GM19397 (cell line): Measurements from ENCODE around the gene CDC42.
"Not testable (repeated sequence)": the region's sequence is repeated elsewhere in the genome, so short reads cannot be mapped to it uniquely, and the experiment has no call there.

Experiments
- ATAC-seq: cut with Tn5 transposase; IDR thresholded peaks from one replicate; pipeline ENCODE4 v1.9.1; 2021; ENCODE audit warnings: mild to moderate bottlenecking, moderate library complexity; ENCODE audit not compliant: unreplicated experiment

CDC42 gene

DNA sequence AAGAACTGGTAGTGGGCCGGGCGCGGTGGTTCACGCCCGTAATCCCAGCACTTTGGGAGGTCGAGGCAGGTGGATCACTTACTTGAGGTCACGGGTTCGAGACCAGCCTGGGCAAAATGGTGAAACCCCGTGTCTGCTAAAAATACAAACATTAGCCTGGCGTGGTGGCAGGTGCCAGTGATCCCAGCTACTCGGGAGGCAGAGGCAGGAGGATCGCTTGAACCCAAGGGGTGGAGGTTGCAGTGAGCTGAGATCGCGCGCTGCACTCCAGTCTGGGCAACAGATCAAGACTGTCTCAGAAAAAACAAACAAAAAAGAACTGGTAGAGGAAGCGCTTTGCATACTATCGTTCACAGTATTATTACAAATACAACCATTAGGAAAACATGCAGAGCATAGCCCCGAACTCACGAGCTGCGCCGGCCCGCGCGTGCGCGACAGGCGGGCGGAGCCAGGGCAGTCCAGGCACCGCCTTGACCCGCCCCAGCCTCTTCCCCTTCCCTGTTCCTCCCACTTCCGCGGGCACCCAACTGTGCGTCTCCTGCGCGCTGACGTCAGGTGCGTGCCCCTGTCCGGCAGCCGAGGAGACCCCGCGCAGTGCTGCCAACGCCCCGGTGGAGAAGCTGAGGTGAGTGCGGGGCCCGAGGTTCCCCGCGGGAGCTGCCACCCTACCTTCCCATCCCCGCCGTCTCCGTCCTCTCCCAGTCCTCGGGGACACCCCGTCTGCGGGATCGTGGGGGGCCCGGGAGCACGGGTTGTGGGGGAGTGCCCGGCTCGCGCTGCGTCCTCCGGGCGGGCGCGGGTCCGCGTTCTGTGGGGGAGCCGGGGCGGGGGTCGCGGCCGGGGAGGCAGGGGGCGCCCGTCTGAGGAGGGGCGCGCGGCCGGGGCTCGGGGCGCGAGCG lies at the start of gene CDC42:
CDC42 (plus strand) TSS at position 595 of the 902 bp plus-strand sequence. CDS start 25,770 bp downstream, outside the sequence.
- ATAC-seq: peak; percentile 89

DNA sequence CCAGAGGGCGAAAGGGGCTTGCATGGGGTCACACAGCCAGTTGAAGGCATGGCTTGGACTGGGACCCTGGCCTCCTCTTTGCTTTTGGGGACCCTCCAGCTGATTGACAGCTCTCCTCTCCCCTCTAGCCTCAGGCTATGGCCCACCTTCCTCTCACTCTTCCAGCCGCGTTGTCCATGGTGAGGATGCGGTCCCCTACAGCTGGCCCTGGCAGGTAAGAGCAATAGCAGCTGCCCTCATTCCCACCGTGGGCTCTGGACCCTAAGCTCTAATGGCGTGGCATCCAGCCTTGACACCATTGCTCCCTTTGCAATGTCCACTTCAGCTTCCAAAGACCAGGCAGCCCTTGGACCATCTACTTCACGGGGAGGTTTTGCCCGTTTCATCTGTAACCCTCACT lies 49.6 kb upstream of the CDC42 start:
- not testable (repeated sequence) for ATAC-seq

DNA sequence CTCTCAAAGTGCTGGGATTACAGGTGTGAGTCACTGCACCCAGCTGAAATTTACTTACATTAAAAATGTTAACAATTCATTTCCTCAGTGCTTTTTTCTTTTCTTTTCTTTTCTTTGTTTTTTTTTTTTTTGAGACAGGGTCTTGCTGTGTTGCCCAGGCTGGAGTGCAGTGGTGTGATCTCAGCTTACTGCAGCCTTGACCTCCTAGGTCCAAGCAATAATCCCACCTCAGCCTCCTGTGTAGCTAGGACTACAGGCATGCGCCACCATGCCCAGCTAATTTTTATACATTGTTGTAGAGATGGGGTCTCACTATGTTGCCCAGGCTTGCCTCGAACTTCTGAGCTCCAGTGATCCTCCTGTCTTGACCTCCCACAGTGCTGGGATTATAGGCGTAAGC lies 48.5 kb upstream of the CDC42 start:
- ATAC-seq: not testable (repeated sequence)

DNA sequence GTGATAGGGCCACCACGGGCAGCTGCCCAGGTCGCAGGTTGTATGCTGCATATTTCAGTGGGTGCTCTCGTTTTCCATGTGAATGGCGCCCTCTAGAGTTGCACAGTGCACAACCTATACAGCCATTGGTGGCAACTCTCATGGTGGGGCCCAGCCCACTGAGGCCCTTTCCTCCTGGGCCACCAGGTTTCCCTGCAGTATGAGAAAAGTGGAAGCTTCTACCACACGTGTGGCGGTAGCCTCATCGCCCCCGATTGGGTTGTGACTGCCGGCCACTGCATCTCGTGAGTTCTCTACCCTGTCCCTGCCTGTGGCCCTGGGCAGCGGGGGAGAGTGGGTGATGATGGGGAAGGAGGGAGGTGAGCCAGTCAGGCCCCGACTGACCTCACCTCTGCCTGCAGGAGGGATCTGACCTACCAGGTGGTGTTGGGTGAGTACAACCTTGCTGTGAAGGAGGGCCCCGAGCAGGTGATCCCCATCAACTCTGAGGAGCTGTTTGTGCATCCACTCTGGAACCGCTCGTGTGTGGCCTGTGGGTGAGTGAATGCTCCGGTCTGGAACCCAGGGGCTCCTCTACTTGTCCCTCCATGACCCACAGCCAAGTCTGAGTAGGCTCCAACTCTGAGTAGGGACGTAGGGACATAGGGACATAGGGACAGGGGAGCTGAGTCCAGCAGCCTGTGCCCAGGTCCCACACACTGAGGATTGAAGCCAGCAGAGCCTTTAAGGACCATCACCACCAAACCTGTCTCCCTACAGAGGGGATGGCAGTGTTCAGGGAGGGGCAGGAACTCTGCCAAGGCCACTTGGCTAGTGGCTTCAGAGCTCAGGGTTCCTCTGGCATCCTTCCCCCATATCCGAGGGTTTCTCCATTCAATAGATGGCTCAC lies 47.0 kb upstream of the CDC42 start:
- ATAC-seq: not testable (repeated sequence)

DNA sequence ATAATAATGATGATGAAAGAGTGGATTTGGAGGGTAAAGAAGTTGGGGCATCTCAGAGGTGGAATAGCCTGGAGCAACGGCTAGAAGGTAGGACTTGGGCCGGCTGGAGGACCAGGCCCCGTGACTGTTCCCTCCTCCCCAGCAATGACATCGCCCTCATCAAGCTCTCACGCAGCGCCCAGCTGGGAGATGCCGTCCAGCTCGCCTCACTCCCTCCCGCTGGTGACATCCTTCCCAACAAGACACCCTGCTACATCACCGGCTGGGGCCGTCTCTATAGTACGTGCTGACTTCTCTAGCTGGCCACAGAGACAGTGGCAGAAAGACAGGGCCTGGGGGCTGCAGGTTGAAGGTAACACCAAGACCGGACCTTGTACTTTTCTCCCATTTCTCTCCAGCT lies 45.8 kb upstream of the CDC42 start:
- not testable (repeated sequence) for ATAC-seq

DNA sequence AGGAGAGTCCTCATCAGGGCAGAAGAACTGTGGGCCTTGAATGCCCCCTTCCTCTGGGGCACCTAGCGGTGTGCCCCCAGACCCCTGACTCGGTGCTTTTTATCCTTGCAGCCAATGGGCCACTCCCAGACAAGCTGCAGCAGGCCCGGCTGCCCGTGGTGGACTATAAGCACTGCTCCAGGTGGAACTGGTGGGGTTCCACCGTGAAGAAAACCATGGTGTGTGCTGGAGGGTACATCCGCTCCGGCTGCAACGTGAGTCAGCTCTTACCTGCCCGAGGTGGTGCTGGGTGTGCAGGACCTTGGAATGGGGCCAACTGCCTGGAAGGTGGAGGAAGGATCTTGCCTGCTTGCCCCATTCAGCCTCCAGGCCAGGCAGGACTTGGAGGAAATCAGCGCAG lies 45.2 kb upstream of the CDC42 start:
- ATAC-seq: not testable (repeated sequence)

DNA sequence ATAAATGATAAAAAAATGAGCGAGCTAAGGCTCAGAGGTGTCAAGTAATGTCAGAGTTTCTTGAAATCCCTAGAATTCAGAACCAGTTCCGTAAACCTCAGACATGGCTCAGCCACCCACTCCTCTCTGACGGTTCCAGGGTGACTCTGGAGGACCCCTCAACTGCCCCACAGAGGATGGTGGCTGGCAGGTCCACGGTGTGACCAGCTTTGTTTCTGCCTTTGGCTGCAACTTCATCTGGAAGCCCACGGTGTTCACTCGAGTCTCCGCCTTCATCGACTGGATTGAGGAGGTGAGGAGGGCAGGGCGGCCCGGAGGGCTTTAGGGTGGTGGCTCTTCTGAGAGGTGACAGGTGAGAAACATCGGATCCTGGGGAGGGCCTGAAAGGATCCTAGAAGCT lies 42.9 kb upstream of the CDC42 start:
- not testable (repeated sequence) for ATAC-seq

DNA sequence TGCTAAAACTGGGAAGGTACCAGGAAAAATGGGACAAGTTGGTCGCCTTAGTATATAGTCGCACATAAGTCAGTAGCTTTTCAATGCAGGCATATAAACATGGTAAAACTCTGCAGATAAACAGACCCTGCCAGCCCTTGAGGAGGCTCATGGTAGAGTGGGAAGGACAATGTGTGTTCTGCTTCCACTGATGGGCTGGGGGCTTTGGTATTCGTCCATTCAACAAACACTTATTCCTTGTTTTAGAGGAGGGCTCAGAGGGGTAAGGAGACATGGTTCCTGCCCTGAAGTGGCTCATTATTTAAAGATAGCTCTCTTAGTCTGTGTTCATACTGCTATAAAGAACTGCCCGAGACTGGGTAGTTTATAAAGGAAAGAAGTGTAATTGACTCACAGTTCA lies 39.8 kb upstream of the CDC42 start:
- not testable (repeated sequence) for ATAC-seq

DNA sequence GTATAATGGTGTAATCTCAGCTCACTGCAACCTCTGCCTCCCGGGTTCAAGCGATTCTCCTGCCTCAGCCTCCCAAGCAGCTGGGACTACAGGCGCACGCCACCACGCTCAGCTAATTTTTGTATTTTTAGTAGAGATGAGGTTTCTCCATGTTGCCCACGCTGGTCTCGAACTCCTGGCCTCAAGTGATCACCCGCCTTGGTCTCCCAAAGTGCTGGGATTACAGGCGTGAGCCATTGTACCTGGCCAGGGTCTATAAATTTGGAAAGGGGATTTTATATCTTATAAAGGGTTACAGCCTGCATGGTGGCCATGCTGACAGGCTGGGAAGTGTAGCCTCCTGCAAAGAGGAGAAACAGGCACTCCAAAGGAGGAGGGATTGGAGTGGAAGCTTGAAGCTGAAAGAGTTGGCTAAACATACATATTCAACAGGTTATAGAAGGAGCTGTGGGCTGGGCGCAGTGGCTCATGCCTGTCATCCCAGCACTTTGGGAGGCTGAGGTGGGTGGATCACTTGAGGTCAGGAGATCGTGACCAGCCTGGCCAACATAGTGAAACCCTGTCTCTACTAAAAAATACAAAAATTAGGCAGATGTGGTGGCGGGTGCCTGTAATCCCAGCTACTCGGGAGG lies 37.8 kb upstream of the CDC42 start:
- not testable (repeated sequence) for ATAC-seq

DNA sequence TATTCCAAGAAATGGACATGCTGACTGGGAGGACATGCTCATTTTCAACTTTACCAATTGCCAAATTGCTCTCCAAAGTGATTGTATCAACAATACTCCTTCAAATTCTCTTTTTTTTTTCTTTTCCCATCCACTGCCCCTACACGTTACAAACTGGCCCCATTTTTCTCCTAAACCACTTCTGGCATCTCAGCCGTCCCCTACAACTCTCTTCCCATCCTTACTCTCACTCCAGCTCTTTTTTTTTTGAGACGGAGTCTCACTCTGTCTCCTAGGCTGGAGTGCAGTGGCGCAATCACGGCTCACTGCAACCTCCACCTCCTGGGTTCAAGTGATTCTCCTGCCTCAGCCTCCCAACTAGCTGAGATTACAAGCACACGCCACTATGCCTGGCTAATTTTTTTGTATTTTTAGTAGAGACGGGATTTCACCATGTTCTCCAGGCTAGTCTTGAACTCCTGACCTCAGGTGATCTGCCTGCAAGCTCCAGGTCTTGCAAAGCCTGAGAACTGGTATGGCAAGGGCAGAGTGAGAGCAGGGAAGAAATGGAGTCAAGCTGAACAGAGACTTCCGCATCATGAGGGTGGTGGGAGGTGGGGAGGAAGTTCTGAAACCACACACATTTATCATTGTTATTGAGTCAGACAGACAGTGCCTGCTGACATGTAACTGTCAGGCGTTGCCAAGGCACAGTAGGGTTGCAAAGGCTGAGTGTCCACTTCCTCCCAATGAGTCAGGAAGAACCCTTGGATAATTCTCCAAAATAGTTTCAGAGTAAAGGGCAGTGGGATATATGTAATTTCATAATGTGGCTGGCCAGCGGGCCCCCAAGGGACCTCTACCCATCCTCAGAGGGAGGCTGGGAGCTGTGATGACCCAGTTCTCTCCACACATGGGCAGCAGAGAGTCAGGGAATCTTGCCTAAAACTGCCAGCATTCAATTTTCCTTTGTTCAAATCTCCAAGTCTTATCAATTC lies 33.6 kb upstream of the CDC42 start:
- peak; percentile 54 for ATAC-seq

DNA sequence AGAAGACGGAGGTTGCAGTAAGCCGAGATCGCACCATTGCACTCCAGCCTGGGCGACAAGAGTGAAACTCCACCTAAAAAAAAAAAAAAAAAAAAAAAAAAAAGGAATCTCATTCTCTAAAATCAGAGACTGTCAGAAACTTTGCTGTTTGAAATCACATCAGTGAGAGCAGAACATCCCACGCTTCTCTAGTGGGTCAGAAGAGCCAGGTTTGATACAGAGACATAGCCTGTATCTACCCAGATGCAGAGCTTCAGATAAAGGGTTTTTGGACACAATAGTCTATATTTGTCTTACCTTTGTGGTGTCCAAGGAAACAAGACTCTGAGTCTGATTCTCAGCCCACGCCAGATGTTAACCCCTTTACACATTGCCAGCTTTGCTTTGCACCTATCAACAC lies 31.4 kb upstream of the CDC42 start:
- no peak for ATAC-seq

DNA sequence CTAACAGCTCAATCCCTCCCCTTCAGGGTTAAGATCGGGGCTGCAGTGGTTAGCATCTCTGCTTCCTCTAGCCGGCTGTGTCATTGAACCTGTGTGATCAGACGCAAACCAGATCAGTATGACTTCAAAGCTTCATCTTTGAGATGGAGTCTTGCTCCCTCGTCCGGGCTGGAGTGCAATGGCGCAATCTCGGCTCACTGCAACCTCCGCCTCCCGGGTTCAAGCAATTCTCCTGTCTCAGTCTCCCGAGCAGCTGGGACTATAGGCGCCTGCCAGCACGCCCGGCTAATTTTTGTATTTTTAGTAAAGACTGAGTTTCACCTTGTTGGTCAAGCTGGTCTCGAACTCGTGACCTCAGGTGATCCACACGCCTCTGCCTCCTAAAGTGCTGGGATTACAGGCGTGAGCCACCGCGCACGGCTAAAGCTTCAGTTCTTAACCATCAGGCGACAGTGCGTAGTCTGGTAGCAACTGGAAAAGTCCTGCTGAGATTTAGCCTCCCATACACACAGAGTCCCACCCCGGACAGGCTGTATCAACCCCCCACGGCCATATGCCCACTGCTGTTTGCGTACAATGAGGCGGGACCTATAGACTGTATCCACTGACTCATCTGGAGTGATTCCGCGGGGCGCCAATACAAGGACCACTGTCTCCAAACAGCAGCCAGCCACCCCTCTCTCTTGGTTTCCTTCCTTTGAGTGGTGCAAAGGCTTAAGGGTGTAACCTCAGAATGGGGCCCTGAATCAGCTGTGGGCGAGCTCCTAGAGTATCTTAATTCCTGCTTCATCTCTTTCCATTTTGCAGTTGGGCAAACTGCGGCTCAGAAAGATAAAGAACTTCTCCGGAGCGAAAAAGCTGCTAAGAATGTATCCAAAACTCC lies 27.8 kb upstream of the CDC42 start:
- ATAC-seq: peak; percentile 41

DNA sequence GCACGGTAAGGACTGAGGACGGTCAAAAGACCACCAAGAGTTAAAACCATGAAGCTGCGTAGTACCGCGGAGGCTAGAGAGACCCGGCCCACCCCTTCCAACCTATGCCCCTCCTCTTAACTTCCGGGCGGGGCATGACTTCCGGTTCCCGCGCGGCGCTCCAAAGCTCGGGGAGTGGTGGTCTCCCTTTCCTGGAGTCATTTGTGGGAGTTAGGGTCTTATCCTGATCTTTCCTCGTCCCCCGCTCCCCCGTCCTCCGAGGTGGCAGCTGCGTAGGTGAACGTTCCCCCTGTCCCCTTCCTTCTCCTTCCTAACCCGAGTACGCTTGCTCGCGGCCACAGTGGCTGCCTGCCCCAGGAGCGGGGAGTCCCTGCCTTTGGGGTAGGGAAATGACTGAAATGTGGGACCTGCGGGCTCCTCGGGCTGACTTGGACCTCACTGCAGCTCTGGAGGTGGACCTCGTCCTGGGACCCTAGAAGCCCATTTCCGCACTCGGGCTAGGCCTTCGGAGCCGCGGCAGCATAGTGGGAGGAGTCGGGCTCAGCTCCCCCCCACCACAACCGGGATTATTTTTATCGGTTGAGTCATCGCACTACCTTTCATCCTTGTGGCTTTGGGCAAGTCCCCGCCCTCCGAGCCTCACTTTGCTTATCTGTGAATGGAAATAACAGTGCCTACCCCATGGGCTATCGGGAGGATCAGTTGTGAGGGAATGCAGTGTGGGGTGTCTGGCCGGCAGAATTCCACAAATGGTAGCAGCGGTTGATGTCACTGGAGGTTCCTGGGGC lies 26.9 kb upstream of the CDC42 start:
- peak; percentile 69 for ATAC-seq

DNA sequence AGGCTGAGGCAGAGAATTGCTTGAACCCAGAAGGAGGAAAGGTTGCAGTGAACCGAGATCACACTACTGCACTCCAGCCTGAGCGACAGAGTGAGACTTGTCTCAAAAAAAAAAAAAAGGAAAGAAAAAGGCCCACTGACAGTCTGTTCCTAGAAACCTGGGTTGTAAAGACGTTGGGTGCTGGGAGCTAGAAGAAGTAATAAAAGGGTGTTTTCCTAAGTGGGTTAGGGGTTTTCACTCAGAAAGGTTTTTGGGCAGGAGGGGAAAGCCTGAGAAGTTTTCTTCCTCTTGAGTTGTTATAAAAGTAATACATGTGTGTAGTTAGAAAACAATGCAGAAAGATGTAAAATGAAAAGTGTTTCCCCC lies 25.6 kb upstream of the CDC42 start:
- no peak for ATAC-seq

DNA sequence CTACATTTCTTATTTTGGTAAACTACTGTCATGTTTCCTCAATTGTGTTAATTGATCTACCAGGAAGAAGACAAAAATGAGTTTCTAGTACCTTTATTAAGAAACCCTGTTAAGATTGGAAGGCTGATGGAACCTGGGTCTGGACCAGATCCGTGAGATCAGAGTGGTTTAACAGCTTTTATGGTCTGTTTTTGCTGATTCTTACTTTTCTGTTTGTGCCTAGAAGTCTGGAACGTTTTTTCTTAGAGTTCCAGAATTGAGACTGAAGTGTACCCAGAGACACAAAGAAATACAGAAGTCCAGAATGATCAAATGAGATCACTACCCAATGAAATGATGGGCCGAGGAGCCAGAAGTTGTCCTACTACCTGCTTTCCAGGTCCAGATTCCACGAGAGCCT lies 22.5 kb upstream of the CDC42 start:
- no peak for ATAC-seq

DNA sequence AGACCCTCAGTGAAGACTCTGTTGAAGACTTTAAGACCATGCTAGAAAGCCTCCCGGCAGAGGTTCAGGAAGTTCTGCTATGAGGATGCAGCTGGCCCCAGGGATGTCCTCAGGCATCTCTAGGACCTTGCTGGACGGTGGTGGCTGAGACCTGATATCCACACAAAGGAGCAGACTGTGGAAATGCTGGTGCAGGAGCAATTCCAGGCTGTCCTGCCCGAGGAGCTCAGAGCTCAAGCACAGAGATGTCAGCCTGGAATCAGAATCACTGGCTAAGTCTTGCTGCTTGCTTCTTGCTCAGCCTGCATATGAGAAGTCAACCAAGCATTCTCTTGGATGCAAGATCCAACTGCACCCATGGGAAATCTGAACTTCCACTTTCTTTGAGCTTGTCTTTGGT lies 22.0 kb upstream of the CDC42 start:
- ATAC-seq: no peak

DNA sequence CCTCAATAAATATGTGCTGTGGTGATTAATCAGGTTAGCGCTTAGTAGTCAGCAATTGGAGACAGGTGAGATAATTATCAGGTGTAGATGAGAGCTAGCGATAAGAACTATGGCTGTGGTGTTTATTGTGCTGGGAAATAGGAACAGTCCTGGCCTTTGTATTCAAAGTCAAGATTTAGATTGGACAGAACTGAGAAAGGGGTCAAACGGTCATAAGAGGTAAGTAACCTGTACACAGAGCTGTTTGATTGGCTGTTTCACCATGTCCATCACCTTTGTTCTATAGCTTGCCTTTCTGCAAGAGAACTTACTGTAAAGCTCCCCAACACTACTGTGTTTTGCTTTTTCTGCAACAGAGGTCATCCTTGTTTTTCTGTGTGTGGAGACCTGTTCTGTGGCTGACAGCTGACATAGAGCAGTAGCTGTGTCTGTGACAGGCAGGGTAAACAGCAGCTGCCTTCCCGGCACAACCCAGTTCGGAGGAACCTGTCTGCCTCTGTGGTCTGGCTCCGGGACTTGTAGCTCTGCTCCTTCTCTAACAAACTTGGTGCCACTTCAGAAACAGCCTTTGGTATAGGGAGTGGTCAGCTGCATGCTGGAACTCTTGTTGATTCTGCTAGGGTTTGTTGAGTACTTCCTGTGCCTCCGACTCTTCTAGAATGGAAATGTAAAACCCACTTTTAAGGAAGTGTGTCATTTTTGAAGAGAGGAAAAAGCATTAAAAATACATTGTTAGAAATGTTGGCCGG lies 21.1 kb upstream of the CDC42 start:
- no peak for ATAC-seq

DNA sequence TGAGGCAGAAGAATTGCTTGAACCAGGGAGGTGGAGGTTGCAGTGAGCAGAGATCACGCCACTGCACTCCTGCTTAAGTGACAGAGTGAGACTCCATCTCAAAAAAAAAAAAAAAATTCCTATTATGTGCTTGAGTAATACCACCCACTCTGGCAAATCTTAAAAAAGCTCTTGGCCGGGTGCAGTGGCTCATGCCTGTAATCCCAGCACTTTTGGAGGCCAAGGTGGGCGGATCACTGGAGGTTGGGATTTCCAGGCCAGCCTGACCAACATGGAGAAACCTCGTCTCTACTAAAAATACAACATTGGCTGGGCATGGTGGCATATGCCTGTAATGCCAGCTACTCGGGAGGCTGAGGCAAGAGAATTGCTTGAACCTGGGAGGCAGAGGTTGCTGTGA lies 17.7 kb upstream of the CDC42 start:
- not testable (repeated sequence) for ATAC-seq
